Astrocyte (in vitro differentiated cells and primary cell): ENCODE results near the gene TMEM79.

Experiments
- CTCF ChIP-seq: IDR thresholded peaks from 2 replicates; pipeline ENCODE4 v1.5.1; 2011; ENCODE audit warnings: low read depth, mild to moderate bottlenecking, inconsistent platforms, low read length, moderate library complexity; ENCODE audit not compliant: insufficient read depth
- EZH2 ChIP-seq: IDR thresholded peaks from 2 replicates; pipeline ENCODE4 v1.6.1; 2012; ENCODE audit warnings: mild to moderate bottlenecking, low read length, inconsistent platforms; ENCODE audit not compliant: insufficient read depth

- no peak for TF ChIP-seq CTCF
- no peak for TF ChIP-seq EZH2
These were observed 36.4 kb upstream of the TMEM79 start, which contains the start of gene PAQR6 for GRCh38 chr1:156247460-156248322.
